HG02610 (cell line): Measurements from ENCODE around the gene SLK.

Source experiments
- ATAC-seq: cut with Tn5 transposase; IDR thresholded peaks from one replicate; pipeline ENCODE4 v1.9.1; 2021; ENCODE audit warnings: mild to moderate bottlenecking, moderate library complexity; ENCODE audit not compliant: unreplicated experiment

SLK gene

DNA sequence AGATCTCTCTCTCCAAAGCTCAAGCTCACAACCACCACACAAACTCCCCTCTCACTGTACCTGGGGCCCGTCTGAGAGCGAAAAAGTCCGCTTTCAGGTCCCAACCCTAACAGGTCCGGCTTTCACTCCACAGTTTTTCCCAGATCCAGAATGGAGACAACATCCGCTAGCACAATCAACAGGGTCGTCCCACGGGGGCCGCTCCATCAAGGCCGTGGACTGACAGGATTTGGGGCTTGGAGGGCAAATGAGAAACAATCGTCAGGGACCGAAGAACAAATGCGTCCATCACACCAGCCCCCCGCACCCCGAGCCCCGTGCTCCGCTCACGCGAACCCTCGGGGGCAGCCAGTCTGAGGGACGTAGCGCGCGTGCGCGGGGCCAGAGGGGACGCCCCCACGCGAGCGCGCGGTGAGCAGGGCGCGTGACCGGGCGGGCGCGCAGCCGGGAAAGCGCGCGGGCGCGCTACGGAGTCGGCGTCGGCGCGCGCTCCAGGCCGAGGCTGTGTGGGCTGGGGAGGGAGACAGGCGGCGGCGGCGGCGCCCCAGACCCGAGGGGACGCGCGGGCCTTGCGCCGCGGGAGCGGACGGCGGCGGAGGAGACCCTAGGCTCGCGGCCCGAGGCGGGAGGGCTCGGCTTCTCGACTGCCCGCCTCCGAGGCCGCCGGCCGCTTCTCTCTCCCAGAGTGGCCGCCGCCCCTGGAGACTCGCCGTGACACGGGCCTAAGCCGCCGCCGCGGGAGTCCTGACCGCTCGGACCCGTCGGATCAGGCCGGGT, at the start of gene SLK:
SLK (plus strand) TSS at position 470 of the 777 bp plus-strand sequence. CDS start 606 bp downstream, outside the sequence.
- ATAC-seq = peak; percentile 75

- peak; percentile 11 for ATAC-seq
These were observed 49.5 kb upstream of the SLK start for GRCh38 chr10:103917302-103918052.

DNA sequence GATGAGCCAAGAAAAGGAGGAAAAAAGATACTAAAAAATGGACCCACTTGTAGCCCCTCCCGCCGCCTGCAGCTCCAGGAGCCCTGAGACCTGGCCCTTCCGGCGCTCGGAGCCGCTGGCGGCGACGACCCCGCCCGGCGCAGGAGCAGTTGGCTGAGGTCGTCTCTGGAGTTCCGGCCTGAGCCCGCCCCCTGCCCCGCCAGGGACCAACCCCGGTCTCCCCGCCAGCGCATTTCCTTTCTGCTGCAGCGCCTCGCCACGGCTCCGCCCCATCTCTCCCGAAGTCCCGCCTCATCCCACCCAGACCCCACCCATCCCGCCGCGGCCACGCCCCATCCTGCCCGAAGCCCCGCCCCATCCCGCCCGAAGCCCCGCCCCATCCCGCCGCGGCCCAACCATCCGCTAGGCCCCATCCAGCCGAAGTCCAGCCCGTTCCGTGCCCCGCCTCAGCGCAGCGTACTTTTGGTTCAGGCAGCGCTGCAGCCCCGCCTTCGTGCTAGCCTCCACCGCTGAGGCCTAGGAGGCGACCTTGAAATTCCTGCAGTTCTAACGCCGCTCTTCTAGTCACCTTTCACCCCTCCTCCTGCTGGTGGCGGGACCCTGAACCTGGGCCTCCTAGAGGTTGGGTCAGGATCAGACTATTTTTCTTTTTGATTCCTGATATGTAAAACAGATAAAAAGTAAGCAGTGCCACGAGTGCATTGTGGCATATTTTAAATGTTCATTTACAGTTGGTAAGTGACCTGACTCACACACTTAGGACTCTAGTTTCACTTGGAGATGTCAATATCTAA, 48.7 kb upstream of the SLK start, which contains the start of gene STN1:
STN1 (minus strand) TSS at position 132 of the 794 bp plus-strand sequence. CDS start 590 bp downstream, outside the sequence.
- peak; percentile 92 for ATAC-seq

DNA sequence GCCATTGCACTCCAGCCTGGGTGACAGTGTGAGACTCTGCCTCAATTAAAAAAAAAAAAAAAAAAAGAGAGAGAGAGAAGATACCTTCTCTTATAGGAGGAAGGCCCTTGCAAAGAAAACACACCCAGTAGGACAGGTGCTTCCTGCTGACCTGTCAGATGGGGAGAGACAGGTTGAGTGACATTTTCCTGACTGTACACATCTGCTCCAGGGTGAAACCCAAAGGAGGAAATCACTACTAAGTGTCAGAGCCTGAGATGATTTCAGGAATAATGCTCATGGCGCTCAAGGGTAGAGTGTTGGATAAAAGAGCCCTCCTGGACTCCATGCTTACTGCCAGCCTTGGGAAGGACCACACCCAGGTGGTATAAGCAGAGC, 47.3 kb upstream of the SLK start:
- no peak for ATAC-seq

GRCh38 chr10:103921248-103921647, 45.7 kb upstream of the SLK start:
- ATAC-seq = no peak

GRCh38 chr10:103921750-103922195, 45.2 kb upstream of the SLK start:
- ATAC-seq = no peak

- ATAC-seq = no peak
These were observed 44.3 kb upstream of the SLK start for GRCh38 chr10:103922659-103923058.

GRCh38 chr10:103923502-103923901, 43.4 kb upstream of the SLK start:
- no peak for ATAC-seq

GRCh38 chr10:103925591-103925990, 41.3 kb upstream of the SLK start:
- no peak for ATAC-seq

DNA sequence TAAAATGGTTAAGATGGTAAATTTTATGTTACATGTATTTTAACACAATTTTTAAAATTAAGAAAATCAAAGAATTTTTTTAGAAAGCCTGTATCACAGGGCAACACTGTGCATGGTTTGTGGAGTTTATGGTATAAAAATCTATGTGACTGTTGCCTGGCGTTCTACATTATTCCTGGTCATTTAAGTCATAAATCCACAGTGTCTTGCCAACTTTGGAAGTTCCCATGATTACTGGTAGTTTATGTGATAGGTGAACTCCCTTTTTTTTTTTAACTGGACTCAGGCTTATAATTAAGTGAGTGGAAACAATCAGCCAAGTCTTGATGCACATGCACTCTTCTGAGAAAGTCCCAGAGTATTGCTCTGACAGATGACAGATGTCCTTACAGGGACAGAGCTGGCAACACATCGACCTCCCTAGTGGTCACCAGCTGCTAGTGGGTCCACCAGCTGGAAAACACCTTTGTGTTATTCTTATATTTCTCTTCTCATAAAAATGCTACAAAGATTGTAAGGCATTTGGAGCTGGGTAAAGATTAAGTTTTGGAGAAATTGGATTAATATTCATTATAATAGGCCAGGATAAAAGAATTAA, 40.1 kb upstream of the SLK start:
- ATAC-seq = no peak

- no peak for ATAC-seq
These were observed 38.2 kb upstream of the SLK start for GRCh38 chr10:103928784-103929183.

DNA sequence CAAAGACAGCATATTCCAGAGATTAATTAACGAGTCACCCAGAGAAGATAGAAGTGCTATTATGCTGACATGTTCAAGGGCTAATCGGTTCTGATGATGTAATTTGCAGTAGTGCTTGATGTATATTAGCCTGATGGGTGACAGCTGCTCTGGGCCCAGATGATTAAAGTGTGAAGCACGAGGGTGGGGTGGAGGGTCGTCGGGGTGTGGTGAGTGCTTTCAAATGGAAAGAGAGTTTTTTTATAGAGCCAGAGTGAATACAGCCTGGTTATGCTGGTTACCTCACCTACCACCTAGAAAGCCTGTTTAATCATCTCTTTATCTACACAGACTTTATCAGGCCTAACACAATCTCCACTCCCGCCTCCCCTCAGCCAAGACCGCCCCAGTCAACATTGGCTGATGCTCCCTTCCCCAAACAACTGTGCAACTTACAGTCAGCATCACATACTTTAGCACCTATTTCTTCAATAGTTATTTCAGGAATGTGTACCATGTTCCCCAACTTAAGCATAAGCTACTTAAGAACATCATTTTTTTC, 37.5 kb upstream of the SLK start:
- no peak for ATAC-seq

GRCh38 chr10:103930449-103930848, 36.5 kb upstream of the SLK start:
- no peak for ATAC-seq

- ATAC-seq = no peak
These were observed 36.1 kb upstream of the SLK start for GRCh38 chr10:103930881-103931280.

- ATAC-seq = no peak
These were observed 35.3 kb upstream of the SLK start for GRCh38 chr10:103931603-103932002.

GRCh38 chr10:103932271-103932670, 34.7 kb upstream of the SLK start:
- ATAC-seq = no peak

DNA sequence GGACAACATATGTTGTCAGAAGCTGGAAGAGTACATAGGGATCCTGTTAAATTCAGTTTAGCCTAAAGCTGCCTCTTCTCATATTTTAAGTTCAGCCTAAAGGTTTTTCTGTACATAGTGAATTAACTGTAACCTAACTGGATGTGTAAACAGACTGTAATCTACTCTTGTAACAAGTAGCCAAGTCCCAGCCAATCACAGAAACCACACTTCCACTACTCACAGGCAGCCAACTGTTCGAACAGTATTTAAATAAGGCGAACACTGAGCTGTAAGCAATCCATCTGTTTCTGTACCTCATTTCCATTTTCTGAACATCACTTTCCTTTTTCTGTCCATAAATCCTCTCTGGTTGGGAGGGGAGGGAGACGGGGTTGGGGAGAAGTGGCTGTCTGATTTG, 34.0 kb upstream of the SLK start:
- no peak for ATAC-seq

DNA sequence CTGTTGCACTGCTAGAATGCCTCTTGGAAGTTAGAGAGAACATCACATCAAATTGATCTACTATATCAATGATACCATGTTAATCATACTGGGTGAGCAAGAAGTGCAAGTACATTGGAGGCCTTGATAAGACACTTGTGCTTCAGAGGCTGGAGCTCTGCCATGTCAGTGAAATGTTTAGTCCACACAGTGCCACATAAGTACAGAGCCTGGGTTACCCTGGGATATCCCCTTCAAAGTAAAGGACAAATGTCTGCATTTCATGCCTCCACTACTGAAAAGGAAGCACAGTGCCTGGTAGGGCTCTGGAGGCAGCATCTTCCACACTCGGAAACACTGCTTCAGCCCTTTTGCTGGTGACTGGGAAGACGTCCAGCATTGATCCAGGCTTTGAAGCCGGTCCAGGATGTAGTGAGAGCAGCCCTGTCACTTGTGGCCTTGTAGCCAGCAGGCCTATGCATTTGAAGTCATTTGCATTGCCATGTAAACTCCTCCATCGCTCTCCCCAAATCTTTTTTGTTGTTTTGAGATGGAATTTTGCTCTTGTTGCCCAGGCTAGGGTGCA, 33.3 kb upstream of the SLK start:
- no peak for ATAC-seq

GRCh38 chr10:103934308-103934707, 32.6 kb upstream of the SLK start:
- ATAC-seq = no peak

DNA sequence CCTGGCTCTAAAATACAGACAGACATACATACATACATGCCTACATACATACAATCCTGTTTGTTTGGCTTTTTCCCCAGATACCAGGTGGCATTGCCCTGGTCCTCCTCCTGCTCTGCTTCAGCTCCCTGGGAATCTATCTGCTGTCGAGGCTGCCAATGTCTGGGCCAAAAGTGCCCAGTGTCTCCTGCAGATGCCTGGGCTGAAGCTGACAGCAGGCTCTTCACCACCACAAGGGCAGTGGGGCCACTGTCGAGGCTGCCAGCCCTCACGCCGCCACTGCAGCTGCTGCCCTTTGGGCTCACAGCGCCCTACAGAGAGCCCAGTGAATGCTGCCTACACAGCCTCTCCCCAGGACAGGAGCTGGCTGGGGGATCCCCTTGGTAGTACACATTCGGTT, 30.9 kb upstream of the SLK start:
- no peak for ATAC-seq
